ENCODE measurements around the gene KRT75. TPM values are rescaled to one million over a fixed set of nuclear protein-coding genes. Genes with fewer than 3 reads are reported as not detected.

The KRT75 gene
- total RNA-seq, 3 donors from 2014 or later (not counting 1 experiment from before 2014, with no cell fraction given), result not detected

DNA sequence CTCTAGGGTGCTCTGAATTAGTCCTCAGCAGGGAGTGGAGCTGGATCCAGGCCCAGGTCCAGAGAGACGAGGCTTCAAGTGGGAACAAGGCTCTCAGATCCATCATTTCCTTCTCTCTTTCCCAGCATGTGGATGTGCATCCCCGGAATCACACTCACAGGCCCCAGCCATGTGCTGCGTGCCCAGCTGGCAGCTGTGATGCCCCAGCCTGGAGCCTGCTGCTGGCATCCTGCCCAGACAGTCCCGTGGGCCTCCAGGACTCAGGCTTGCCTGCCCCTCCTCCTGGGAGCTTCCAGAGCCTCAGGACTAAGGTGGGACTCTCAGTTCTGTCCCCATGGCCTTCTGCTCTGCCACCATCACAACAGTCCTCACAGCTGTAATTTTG lies 42.6 kb downstream of the KRT75 start:
- TF ChIP-seq, protein P1, sequence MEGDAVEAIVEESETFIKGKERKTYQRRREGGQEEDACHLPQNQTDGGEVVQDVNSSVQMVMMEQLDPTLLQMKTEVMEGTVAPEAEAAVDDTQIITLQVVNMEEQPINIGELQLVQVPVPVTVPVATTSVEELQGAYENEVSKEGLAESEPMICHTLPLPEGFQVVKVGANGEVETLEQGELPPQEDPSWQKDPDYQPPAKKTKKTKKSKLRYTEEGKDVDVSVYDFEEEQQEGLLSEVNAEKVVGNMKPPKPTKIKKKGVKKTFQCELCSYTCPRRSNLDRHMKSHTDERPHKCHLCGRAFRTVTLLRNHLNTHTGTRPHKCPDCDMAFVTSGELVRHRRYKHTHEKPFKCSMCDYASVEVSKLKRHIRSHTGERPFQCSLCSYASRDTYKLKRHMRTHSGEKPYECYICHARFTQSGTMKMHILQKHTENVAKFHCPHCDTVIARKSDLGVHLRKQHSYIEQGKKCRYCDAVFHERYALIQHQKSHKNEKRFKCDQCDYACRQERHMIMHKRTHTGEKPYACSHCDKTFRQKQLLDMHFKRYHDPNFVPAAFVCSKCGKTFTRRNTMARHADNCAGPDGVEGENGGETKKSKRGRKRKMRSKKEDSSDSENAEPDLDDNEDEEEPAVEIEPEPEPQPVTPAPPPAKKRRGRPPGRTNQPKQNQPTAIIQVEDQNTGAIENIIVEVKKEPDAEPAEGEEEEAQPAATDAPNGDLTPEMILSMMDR (IDR thresholded peaks at IDR 0.05), result no peak
- H3K4me3 ChIP-seq (ENCODE audit: low read length), result no peak overlapping the region
- 79% methylated on average over 4 of the region's 4 CpGs for WGBS (ENCODE audit: insufficient coverage)
- Mint-ChIP-seq H3K36me3 (no peaks in the 10 kb centered on the region), H3K4me3 (no peak overlapping the region), H3K27ac (no peak overlapping the region), H3K4me1 (no peaks in the 10 kb centered on the region), H3K27me3 (ENCODE audit: low read depth in 2 of 2) (peaks cover 1 to 10% of the 10 kb centered on the region in 2 donors), H3K9me3 (no peaks in the 10 kb centered on the region)
- no peak for ATAC-seq
- H3K27ac ChIP-seq (ENCODE audit: low read length), result no peak overlapping the region
- H3K27me3 ChIP-seq (ENCODE audit: control insufficient read depth, insufficient read depth, low read length), result no peaks in the 10 kb centered on the region
- no peak for DNase-seq
- no peaks in the 10 kb centered on the region for H3K36me3 ChIP-seq (ENCODE audit: control insufficient read depth, insufficient read depth, low read length)
- intact Hi-C loops (cut with micrococcal nuclease), result loop anchor here (5.0 kb wide), 1 partner anchor 486 kb away; no protein-coding TSS in a partner anchor
- no peaks in the 10 kb centered on the region for H3K4me1 ChIP-seq (ENCODE audit: control insufficient read depth, insufficient read depth, low read length)
- no peaks in the 10 kb centered on the region for H3K9me3 ChIP-seq (ENCODE audit: control insufficient read depth, insufficient read depth, low read length)

DNA sequence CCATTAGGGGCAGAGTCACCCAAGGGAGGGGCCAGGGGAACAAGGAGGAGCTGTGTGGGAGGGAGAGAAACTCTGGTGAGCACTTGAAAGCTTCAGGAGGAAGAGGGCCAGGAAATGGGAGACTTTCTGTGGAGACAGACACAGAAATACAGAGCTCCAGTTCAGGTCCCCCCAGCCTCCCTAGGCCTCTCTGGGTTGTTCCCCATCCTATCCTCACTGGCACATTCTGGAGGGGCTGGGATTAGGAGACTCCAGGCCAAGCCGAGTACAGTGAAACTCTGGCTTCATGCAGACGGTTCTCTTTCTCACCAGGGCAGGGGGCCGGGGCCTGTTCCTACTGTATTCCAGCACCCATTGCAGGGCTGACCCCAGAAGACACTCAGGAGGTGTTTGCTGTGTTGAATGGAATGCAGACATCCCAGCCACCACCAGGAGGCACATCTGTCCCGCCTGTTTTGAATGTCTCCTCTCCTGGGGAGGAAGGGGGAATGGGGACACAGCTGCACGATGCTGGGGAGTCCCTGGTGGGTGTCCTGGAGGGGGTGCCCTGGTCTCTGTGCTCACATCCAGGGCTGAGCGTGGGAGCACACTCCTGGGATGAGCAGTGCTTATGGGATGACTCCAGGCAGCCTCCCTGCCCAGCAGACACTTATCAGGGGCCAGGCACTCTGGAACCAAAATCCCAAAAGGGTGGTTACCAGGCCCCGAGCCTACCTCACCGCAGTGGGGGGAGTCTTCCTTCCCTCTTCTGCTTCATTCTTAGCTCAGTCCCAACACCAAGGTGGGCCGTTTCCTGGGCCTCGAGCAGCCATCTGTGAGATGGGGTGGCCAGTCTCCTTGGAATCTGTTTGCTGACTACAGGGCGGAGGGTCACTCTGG lies 43.2 kb downstream of the KRT75 start:
- no peak overlapping the region for H3K27ac ChIP-seq (ENCODE audit: low read length)
- 78% methylated on average over 11 of the region's 11 CpGs for WGBS (ENCODE audit: insufficient coverage)
- H3K27me3 ChIP-seq (ENCODE audit: control insufficient read depth, insufficient read depth, low read length), result no peaks in the 10 kb centered on the region
- no peaks in the 10 kb centered on the region for H3K4me1 ChIP-seq (ENCODE audit: control insufficient read depth, insufficient read depth, low read length)
- H3K9me3 ChIP-seq (ENCODE audit: control insufficient read depth, insufficient read depth, low read length), result no peaks in the 10 kb centered on the region
- H3K4me3 ChIP-seq (ENCODE audit: low read length), result no peak overlapping the region
- DNase-seq (peak in 1 of 2 donors; percentile 39), ATAC-seq (peak in 1 of 3 donors; percentile 30)
- H3K36me3 ChIP-seq (ENCODE audit: control insufficient read depth, insufficient read depth, low read length), result no peaks in the 10 kb centered on the region
- H3K27me3 Mint-ChIP-seq (ENCODE audit: low read depth in 2 of 2), result peaks cover 0 to 10% of the 10 kb centered on the region in 2 donors
- TF ChIP-seq, protein P1 (IDR thresholded peaks at IDR 0.05), result no peak
- no peaks in the 10 kb centered on the region for H3K9me3 Mint-ChIP-seq
- no peak overlapping the region for H3K4me3 Mint-ChIP-seq
- H3K27ac Mint-ChIP-seq, result no peak overlapping the region
- H3K4me1 Mint-ChIP-seq, result no peaks in the 10 kb centered on the region
- H3K36me3 Mint-ChIP-seq, result no peaks in the 10 kb centered on the region
- intact Hi-C loops (cut with micrococcal nuclease), result loop anchor here (5.0 kb wide), 1 partner anchor 486 kb away; no protein-coding TSS in a partner anchor

DNA sequence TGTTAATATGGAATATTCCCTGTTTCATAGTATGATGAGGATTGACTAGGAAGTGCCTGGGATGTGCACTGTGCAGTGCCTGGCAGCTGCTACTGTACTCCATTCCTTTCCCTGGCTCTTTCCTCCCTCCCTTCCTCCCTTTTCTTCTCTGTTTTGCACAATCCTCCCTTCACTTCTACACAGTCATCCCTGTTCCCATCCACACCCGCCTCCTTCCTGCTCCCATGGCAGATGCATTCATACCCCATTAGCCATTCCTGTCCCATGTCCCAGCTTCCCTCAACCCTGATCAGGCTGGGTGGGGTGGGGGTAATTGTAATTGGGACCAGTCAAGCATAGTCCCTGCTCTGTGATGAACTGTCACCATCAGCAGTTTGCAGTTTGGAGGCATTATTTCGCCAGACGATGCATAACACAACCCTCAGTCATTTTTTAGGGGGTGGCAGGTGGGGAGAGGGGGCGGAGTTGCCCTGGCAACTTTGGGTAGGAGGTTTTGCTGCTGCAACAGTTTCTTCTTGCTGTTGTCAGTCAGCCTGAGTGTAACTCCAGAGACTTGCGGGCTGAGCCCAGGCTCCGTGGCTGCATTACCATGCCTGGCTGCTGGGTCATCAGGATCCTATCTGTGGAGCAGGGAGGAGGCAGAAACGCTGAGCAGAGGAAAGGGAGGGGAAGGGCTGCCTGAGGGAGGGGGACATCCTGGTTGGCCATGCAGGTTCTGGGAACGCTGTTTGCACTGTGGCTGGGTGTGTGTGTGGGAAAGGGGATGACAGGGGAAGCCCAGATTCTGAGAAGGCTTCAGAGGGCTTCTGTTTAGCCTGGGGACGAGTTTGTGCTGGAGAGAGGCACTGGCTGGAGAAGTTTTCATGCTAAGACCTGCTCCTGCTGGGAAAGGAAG lies 44.6 kb downstream of the KRT75 start:
- Mint-ChIP-seq H3K4me3 (no peak overlapping the region), H3K27me3 (ENCODE audit: low read depth in 2 of 2) (peaks cover 0 to 10% of the 10 kb centered on the region in 2 donors), H3K4me1 (no peaks in the 10 kb centered on the region), H3K27ac (no peak overlapping the region), H3K36me3 (no peaks in the 10 kb centered on the region), H3K9me3 (no peaks in the 10 kb centered on the region)
- Histone ChIP-seq H3K4me1 (ENCODE audit: control insufficient read depth, insufficient read depth, low read length) (no peaks in the 10 kb centered on the region), H3K4me3 (ENCODE audit: low read length) (no peak overlapping the region), H3K27ac (ENCODE audit: low read length) (no peak overlapping the region), H3K9me3 (ENCODE audit: control insufficient read depth, insufficient read depth, low read length) (no peaks in the 10 kb centered on the region), H3K36me3 (ENCODE audit: control insufficient read depth, insufficient read depth, low read length) (no peaks in the 10 kb centered on the region), H3K27me3 (ENCODE audit: control insufficient read depth, insufficient read depth, low read length) (no peaks in the 10 kb centered on the region)
- WGBS (ENCODE audit: insufficient coverage), result 58% methylated on average over 9 of the region's 9 CpGs
- DNase-seq (no peak), ATAC-seq (no peak)
- TF ChIP-seq, protein P1 (IDR thresholded peaks at IDR 0.05), result no peak
- intact Hi-C loops (cut with micrococcal nuclease), result loop anchor here (5.0 kb wide), 1 partner anchor 488 kb away; no protein-coding TSS in a partner anchor

Data from natural killer cell (primary cell).